Mammary epithelial cell (primary cell): ENCODE results near the gene SYNE1.

Experiments used
- EZH2 ChIP-seq: IDR thresholded peaks from 2 replicates; pipeline ENCODE4 v1.6.1; 2012; ENCODE audit warnings: low read length, inconsistent platforms, borderline replicate concordance
- TF ChIP-seq, protein P1 (sequence below), 2 donors: IDR thresholded peaks in 1 of 2; conservative IDR thresholded peaks in 1 of 2; 2 replicates each; pipeline ENCODE4 v1.5.1; 2011 to 2012; ENCODE audit warnings: inconsistent platforms in 2 of 2, low read length in 2 of 2, mild to moderate bottlenecking in 2 of 2, control low read depth in 1 of 2, low read depth in 1 of 2; ENCODE audit not compliant: insufficient read depth in 1 of 2; ENCODE audit errors: extremely low read depth in 1 of 2

DNA sequence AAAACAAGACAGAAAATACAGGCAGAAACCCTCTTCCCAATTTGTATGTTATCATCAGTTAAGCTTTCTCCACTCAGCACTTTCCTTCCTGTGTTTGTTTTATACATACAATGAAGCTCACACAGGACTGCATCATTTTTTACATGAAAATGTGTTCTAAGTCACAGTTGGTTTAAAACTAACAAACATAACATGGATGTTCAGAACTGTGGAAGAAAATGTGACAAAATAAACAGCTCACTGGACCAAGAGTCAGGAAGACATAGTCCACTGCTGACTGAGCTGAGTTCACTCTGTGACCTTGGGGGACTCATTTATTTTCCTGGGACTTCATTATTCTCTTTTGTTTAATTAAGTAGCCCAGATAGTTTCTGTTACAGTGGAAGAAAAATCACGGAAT, 331.5 kb downstream of the SYNE1 start:
- TF ChIP-seq, protein P1, sequence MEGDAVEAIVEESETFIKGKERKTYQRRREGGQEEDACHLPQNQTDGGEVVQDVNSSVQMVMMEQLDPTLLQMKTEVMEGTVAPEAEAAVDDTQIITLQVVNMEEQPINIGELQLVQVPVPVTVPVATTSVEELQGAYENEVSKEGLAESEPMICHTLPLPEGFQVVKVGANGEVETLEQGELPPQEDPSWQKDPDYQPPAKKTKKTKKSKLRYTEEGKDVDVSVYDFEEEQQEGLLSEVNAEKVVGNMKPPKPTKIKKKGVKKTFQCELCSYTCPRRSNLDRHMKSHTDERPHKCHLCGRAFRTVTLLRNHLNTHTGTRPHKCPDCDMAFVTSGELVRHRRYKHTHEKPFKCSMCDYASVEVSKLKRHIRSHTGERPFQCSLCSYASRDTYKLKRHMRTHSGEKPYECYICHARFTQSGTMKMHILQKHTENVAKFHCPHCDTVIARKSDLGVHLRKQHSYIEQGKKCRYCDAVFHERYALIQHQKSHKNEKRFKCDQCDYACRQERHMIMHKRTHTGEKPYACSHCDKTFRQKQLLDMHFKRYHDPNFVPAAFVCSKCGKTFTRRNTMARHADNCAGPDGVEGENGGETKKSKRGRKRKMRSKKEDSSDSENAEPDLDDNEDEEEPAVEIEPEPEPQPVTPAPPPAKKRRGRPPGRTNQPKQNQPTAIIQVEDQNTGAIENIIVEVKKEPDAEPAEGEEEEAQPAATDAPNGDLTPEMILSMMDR (conservative IDR thresholded peaks at IDR 0.05 in 1 of 2, IDR thresholded peaks at IDR 0.05 in 1 of 2; ENCODE audit: extremely low read depth in 1 of 2, insufficient read depth in 1 of 2, low read depth in 1 of 2, low read length in 2 of 2): no peak
- no peak for TF ChIP-seq EZH2
